Posterior vena cava (tissue), 2 donors: ENCODE results near the gene ZNF677. TPM values are rescaled to one million over a fixed set of nuclear protein-coding genes. Genes with fewer than 3 reads are reported as not detected.
"Not testable (repeated sequence)": the region's sequence is repeated elsewhere in the genome, so short reads cannot be mapped to it uniquely, and the experiment has no call there.

Source experiments
- DNase-seq: peaks from one replicate; pipeline ENCODE4 v3.0.0-alpha.2; 2020; ENCODE audit warnings: low spot score
- intact Hi-C, 2 donors: fragments of 100-400 bp; cut with DNase I; formaldehyde crosslinking; loops; one replicate each; pipeline versions ENCODE4 v1.14.1 to v1.14.2; 2022 to 2023
- total RNA-seq, 2 donors: library from RNA; stranded (reverse); fragmentation: NEBNext Ultra II Directional; extraction: Animal tissue kit (Norgen Biotek cat#: 25700); gene quantifications; one replicate each; pipeline ENCODE4 v1.2.1, GENCODE V29; 2021
- donor health status: DM: yes; HTN: yes; CAD: no.
- donor health status: DM: yes; HTN: yes; CAD: no.

The ZNF677 gene
- total RNA-seq, 2 donors from 2014 or later, result 18.6 to 19.0 TPM

DNA sequence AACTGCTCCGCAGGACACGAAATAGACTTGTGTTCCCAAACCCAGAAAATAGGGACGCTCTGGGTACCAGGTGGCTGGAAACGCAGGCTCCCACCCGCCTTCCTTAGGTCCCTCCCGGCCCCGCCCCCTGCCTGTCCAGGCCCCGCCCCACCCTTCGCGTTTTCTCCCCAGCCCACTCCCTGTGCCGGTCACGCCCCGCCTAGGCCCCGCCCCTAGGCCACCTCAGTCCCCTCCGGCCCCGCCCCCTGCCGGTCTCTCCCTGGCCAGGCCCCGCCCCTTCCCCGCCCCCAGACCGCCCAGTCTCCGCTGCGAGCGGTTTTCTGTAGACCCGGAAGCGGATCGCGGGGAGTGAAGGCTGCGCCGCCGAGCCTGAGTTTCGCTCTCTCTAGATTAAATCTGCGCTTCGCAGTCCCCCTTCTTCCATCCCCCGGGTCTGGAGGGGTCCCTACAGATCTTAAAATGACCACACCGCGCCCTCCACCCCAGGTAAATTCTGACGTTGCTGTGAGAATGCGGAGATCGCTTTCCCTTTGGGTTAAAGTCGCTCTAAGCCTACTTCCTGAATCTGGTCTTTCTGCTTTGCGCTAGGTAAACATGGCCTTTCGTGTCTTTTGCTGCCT is 57.8 kb downstream of the ZNF677 start:
- peak; percentile 99 for DNase-seq
- intact Hi-C loops, result no loop called here

DNA sequence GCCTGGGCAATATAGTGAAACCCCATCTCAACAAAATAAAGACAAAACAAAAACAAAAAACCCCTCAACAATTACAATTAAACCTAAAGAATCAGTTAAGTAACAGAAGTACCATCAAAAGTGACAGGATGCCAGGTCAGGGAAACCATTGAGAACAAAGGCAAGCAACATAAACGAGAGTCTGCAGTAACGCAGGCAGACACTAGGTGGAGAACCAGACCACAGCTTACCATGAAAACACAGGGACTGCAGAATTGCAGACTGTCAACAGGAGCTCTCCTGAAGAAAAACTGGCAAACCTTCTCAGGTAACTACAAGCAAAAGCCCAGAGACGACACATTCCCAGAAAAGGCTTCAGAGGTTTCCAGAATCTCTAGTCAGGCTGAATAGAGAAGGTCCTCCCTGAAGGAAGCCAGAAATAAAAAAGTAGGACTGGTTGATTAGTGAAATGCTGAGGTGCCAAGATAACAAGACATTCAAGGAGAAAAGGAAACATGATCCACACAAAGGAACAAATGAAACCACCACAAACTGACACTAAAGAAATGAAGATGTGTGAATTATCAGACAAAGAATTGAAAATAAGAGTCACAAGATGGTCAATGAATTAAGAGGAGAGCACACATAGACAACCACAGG is 59.3 kb downstream of the ZNF677 start:
- intact Hi-C loops, result no loop called here
- DNase-seq, result peak; percentile 84

DNA sequence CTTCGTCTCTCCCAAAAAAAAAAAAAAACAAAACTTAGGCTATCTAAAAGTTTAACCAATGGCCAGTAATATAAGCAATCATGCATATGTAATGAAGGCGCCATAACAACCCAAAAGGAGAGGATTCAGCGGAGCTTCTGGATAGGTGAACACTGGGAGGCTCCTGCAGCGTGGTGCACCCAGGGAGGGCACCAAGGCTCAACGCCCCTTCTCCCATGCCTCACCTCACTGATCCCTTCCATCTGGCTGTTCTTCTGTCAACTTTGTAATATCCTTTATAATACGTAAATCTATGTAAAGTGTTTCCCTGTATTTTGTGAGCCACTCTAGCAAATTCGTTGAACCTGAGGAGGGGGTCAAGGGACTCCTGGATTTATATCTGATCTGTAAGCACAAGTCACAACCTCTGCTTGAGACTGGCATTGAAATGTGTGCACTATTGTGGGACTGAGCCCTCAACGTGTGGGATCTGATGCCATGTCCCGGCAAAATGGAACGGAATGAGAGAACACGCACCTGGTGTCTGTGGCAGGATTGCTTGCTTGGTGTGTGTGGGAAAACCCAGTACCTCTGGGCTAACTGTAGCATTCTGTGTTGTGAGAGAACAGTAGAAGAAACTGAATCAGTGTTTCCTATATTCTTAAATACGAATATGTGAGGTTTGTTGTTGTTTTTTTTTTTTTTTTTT is 61.0 kb downstream of the ZNF677 start:
- no peak for DNase-seq
- intact Hi-C loops, result no loop called here

DNA sequence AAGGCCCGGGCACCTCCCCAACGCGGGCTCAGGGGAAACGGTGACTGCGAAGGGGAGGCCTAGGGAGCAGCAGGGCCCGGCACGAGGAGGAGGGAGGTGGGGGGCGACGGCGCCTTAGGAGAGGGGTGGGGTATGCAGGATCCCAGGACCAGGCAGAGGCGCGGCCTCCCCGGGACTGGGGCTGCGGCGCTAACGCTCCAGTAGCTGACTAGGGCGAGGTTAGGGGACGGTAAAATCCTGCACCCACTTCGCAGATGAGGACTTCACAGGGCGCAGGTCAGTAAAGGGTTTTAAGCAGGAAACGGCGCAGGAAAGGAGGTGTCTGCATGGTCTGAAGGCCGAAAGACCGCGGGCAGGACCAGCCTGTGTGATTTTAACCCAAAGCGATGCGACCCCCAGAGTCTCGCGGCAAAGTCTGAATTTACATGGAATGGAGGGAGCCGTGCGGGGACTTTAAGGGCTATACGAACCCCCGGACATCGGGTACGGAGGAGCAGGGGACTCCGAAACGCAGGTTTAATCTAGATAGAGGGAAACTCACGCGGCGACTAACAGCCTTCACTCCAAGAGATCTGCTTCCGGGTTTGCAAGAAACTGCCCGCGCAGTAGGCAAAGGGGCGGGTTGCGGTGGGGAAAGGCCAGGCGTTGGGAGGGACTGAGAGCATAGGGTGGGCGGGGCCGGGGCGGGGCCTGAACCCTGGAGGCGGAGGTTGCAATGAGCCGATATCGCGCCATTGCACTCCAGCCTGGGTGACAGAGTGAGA is 61.7 kb downstream of the ZNF677 start, which contains the start of gene ZNF665:
Gene ZNF665 (minus strand): TSS at position 588 of the 764 bp plus-strand sequence. CDS start 10,460 bp downstream, outside the sequence.
- peak; percentile 97 for DNase-seq
- intact Hi-C loops, result no loop called here

DNA sequence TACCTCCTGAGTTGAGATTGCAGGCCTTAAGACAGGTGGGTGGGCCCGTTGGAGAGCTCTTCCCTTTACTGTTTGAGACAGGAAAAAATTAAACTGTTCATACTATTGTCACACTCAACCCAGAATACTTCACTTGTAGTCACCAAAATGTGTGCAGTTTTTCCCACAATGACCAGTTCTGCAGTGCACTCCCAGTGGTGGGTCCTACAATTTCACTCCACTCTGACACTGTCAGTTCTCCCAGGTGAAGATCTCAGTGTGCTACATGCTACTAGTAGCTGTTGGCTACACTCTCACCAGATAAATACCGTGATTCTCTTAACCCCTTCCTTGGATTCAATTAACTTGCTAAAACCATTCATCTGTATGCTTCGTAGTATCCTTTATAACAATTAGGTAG is 64.4 kb downstream of the ZNF677 start:
- intact Hi-C loops, result no loop called here
- no peak for DNase-seq

DNA sequence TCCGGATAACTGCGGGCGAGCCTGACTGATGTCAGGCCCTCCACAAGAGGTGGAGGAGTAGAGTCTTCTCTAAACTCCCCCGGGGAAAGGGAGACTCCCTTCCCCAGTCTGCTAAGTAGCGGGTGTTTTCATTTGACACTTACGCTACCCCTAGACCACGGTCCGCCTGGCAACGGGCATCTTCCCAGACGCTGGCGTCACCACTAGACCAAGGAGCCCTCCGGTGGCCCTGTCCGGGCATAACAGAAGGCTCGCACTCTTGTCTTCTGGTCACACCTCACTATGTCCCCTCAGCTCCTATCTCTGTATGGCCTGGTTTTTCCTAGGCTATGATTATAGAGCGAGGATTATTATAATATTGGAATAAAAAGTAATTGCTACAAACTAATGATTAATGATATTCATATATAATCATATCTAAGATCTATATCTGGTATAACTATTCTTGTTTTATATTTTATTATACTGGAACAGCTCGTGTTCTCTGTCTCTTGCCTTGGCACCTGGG is 64.9 kb downstream of the ZNF677 start:
- intact Hi-C loops, result not testable (repeated sequence)

More for the DNA sequence above, 64.9 kb downstream of the ZNF677 start:
- DNase-seq, result not testable (repeated sequence)

Other genes starting within 250 kb of the ZNF677 start
- not detected for gene ERVV-1, start 241.0 kb downstream of the ZNF677 start, total RNA-seq
- not detected for gene ERVV-2, start 210.1 kb downstream of the ZNF677 start, total RNA-seq
- 10 to 100 TPM; 23.1 to 26.2 TPM for gene ZNF160, start 151.5 kb downstream of the ZNF677 start, total RNA-seq
- gene ZNF415, start 122.0 kb downstream of the ZNF677 start, total RNA-seq, result 10 to 100 TPM in 1 of 2 donors, 1 to 10 TPM in 1; 9.1 to 11.8 TPM
- gene ZNF347, start 95.8 kb downstream of the ZNF677 start, total RNA-seq, result 10 to 100 TPM; 11.5 to 14.1 TPM
- 1 to 10 TPM; 3.5 to 5.4 TPM for gene ZNF665, start 61.5 kb downstream of the ZNF677 start, total RNA-seq
- gene VN1R2, start 3.4 kb upstream of the ZNF677 start, total RNA-seq, result not detected
- not detected for gene VN1R4, start 12.8 kb upstream of the ZNF677 start, total RNA-seq
- gene ZNF845, start 78.9 kb upstream of the ZNF677 start, total RNA-seq, result 1 to 10 TPM; 6.6 to 6.7 TPM
- gene ZNF525, start 110.8 kb upstream of the ZNF677 start, total RNA-seq, result 10 to 100 TPM; 10.7 to 13.5 TPM
- gene ZNF765, start 140.3 kb upstream of the ZNF677 start, total RNA-seq, result 10 to 100 TPM in 1 of 2 donors, 1 to 10 TPM in 1; 9.3 to 10.6 TPM
- gene ZNF761, start 177.1 kb upstream of the ZNF677 start, total RNA-seq, result 1 to 10 TPM; 9.6 to 9.9 TPM
- 1 to 10 TPM; 2.5 to 2.9 TPM for gene ZNF813, start 212.9 kb upstream of the ZNF677 start, total RNA-seq